ENCODE measurements around the gene TTC12. TPM values are rescaled to one million over a fixed set of nuclear protein-coding genes. Genes with fewer than 3 reads are reported as not detected.

The TTC12 gene
- polyA plus RNA-seq, 1 donor from 2014 or later = 4.2 TPM

DNA sequence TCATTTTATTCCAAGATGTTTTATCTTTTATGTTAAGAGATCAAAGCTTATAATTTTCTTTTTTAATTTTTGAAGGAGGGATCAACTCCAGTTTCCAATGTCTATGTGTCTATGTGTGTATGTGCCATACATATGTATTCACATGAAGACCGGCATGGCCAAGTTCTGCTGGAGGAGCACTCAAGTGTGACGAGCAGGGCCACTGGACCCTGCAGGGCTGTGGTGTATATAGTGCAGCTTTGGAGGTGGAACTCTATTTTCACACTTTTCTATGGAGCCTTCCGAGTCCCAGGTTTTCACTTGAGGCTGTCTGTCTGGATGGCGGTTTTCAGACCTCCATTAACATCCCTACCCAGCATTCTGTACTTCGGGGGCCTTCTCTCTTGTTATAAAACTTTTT, 36.5 kb upstream of the TTC12 start:
- no peak overlapping the region for H3K4me3 ChIP-seq (ENCODE audit: low read length)
- no peak for TF ChIP-seq REST (IDR thresholded peaks at IDR 0.05; ENCODE audit: borderline replicate concordance)
- TF ChIP-seq TAF1 (IDR thresholded peaks at IDR 0.05; ENCODE audit: low read depth) = no peak
- TF ChIP-seq EZH2 (IDR thresholded peaks at IDR 0.05; ENCODE audit: borderline replicate concordance, insufficient read depth, low read length, poor library complexity, severe bottlenecking) = no peak
- TF ChIP-seq SMC3 (conservative IDR thresholded peaks at IDR 0.05; ENCODE audit: poor library complexity) = no peak
- no peak for TF ChIP-seq RAD21 (conservative IDR thresholded peaks at IDR 0.05)
- TF ChIP-seq MXI1 (conservative IDR thresholded peaks at IDR 0.05; ENCODE audit: poor library complexity, severe bottlenecking) = no peak
- no peak overlapping the region for H2AFZ ChIP-seq (ENCODE audit: low read depth, low read length)
- H3K27ac ChIP-seq (ENCODE audit: low read length) = no peak overlapping the region
- H3K36me3 ChIP-seq (ENCODE audit: insufficient read depth, low read length) = peaks cover 4% of the 10 kb centered on the region
- no peaks in the 10 kb centered on the region for H3K27me3 ChIP-seq (ENCODE audit: insufficient read depth, low read depth, low read length)
- no peaks in the 10 kb centered on the region for H3F3A ChIP-seq (ENCODE audit: insufficient read depth, low read length, poor library complexity, severe bottlenecking)
- H3K9me3 ChIP-seq (ENCODE audit: low read length) = no peaks in the 10 kb centered on the region
- no peak overlapping the region for H3K4me2 ChIP-seq (ENCODE audit: low read length)
- H3K9ac ChIP-seq (ENCODE audit: low read length) = no peak overlapping the region
- no peaks in the 10 kb centered on the region for H4K20me1 ChIP-seq (ENCODE audit: insufficient read depth)
- H3K9me2 ChIP-seq (ENCODE audit: insufficient read depth, low read length) = no peaks in the 10 kb centered on the region
- H3K79me2 ChIP-seq (replicated peaks; ENCODE audit: insufficient read depth, low read length) = no peaks in the 10 kb centered on the region

DNA sequence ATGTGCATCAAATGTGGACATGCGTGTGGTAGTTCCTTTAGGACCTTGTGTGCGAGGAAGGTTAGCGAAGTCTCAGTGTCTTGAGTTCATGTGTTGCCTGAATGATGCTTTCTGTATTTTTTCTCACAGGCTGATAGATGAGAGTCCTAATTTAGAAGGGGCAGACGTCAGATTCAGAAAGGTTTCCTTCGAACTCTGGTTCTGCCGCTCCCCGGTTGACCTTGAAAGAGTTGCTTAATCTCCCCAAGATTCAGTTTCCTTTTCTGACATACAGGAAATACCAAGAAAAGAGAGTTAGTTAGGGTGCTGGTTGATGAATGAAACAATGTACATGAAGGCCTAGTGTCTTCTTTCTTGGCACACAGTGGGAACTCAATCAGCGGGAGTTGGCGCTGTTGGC, 35.9 kb upstream of the TTC12 start:
- TF ChIP-seq MXI1 (conservative IDR thresholded peaks at IDR 0.05; ENCODE audit: poor library complexity, severe bottlenecking) (no peak), REST (IDR thresholded peaks at IDR 0.05; ENCODE audit: borderline replicate concordance) (no peak), RAD21 (conservative IDR thresholded peaks at IDR 0.05) (no peak), SMC3 (conservative IDR thresholded peaks at IDR 0.05; ENCODE audit: poor library complexity) (no peak), TAF1 (IDR thresholded peaks at IDR 0.05; ENCODE audit: low read depth) (no peak), POLR2AphosphoS5 (IDR thresholded peaks at IDR 0.05) (no peak), EZH2 (IDR thresholded peaks at IDR 0.05; ENCODE audit: borderline replicate concordance, insufficient read depth, low read length, poor library complexity, severe bottlenecking) (no peak), CTCF (IDR thresholded peaks at IDR 0.05; ENCODE audit: poor library complexity, severe bottlenecking) (no peak), EP300 (conservative IDR thresholded peaks at IDR 0.05; ENCODE audit: poor library complexity, severe bottlenecking) (no peak)
- H3K79me2 ChIP-seq (replicated peaks; ENCODE audit: insufficient read depth, low read length) = no peaks in the 10 kb centered on the region
- H3K27me3 ChIP-seq (ENCODE audit: insufficient read depth, low read depth, low read length) = no peaks in the 10 kb centered on the region

More for the DNA sequence above, 35.9 kb upstream of the TTC12 start:
- H3K4me3 ChIP-seq (ENCODE audit: low read length) = no peak overlapping the region
- peaks cover 4% of the 10 kb centered on the region for H3K36me3 ChIP-seq (ENCODE audit: insufficient read depth, low read length)
- H3F3A ChIP-seq (ENCODE audit: insufficient read depth, low read length, poor library complexity, severe bottlenecking) = no peaks in the 10 kb centered on the region
- no peak overlapping the region for H2AFZ ChIP-seq (ENCODE audit: low read depth, low read length)
- H4K20me1 ChIP-seq (ENCODE audit: insufficient read depth) = no peaks in the 10 kb centered on the region
- no peak overlapping the region for H3K4me2 ChIP-seq (ENCODE audit: low read length)
- no peaks in the 10 kb centered on the region for H3K9me3 ChIP-seq (ENCODE audit: low read length)
- H3K27ac ChIP-seq (ENCODE audit: low read length) = no peak overlapping the region
- H3K9me2 ChIP-seq (ENCODE audit: insufficient read depth, low read length) = no peaks in the 10 kb centered on the region
- no peak overlapping the region for H3K9ac ChIP-seq (ENCODE audit: low read length)
